ENCODE results near the gene C1orf210. TPM values are rescaled to one million over a fixed set of nuclear protein-coding genes. Genes with fewer than 3 reads are reported as not detected.

Gene C1orf210
- total and polyA plus RNA-seq, 2 of the 4 experiments (the other 2 are of a cell fraction) = not detected

DNA sequence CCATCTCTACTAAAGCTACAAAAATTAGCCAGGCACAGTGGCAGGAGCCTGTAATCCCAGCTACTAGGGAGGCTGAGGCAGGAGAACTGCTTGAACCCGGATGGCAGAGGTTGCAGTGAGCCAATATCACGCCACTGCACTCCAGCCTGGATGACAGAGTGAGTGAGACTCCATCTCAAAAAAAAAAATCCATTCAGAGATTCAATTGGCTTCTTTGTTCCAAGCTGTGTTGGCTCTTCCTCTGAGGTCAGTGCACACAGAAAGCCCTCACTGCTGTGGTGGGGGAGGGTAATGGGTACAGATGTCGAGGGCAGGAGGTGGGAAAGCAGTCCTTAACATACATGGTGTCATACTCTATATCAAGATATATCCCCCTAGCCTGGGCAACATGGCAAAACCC is 30.1 kb upstream of the C1orf210 start:
- Histone ChIP-seq H3K9me3 (ENCODE audit: control insufficient read depth, insufficient read depth, low read length) (no peaks in the 10 kb centered on the region), H4K91ac (ENCODE audit: insufficient read depth, low read depth, low read length) (no peak overlapping the region), H4K8ac (ENCODE audit: low read depth in 2 of 2, low read length in 2 of 2) (no peak overlapping the region), H3K4me2 (ENCODE audit: low read depth, low read length) (no peak overlapping the region), H2BK20ac (ENCODE audit: low read depth, low read length) (no peak overlapping the region), H3K79me1 (ENCODE audit: low read depth in 1 of 2, low read length in 2 of 2) (no peaks in the 10 kb centered on the region), H3K4ac (ENCODE audit: low read depth, low read length) (no peak overlapping the region), H2AK9ac (replicated peaks; ENCODE audit: low read depth, low read length, poor library complexity) (no peak overlapping the region), H3K18ac (ENCODE audit: low read depth, low read length) (no peak overlapping the region), H2AK5ac (ENCODE audit: low read depth, low read length) (no peak overlapping the region), H3K36me3 (ENCODE audit: control insufficient read depth, insufficient read depth, low read length) (no peaks in the 10 kb centered on the region), H2AFZ (replicated peaks; ENCODE audit: low read length, poor library complexity) (no peak overlapping the region), H2BK5ac (ENCODE audit: low read depth, low read length, poor library complexity, severe bottlenecking) (no peak overlapping the region), H4K20me1 (ENCODE audit: insufficient read depth, low read length) (no peaks in the 10 kb centered on the region), H3K27me3 (ENCODE audit: control insufficient read depth, insufficient read depth, low read length) (peaks cover 2% of the 10 kb centered on the region; the same call in 1 of the 2 replicates), H3K23ac (ENCODE audit: low read depth, low read length) (no peak overlapping the region), H3K14ac (replicated peaks; ENCODE audit: low read depth, low read length) (no peak overlapping the region), H3K4me3 (ENCODE audit: insufficient read depth, low read depth, low read length) (no peak overlapping the region), H2BK120ac (ENCODE audit: low read depth, low read length) (no peak overlapping the region), H4K5ac (ENCODE audit: low read depth, low read length) (no peak overlapping the region), H3K27ac (ENCODE audit: insufficient read depth, low read length) (no peak overlapping the region), H2BK15ac (ENCODE audit: low read depth, low read length) (no peak overlapping the region), H3K9me1 (ENCODE audit: insufficient read depth, low read length) (peaks cover 3% of the 10 kb centered on the region; the same call in 1 of the 2 replicates), H3K56ac (ENCODE audit: extremely low read depth, insufficient read depth, low read length) (no peak overlapping the region), H3K9ac (ENCODE audit: low read depth, low read length) (no peak overlapping the region), H3K4me1 (ENCODE audit: control insufficient read depth, insufficient read depth, low read length) (peaks cover 5% of the 10 kb centered on the region)
- dilution Hi-C loops (cut with HindIII; ENCODE audit: low sequenced_read_pairs, unreplicated experiment) (no loop called here), in situ Hi-C loops (cut with MboI; ENCODE audit: low sequenced_read_pairs) (no loop called here), intact Hi-C loops (cut with micrococcal nuclease) (no loop called here)
- POLR2A ChIA-PET (ENCODE audit: unreplicated experiment) = no interaction called here
- no CpG with 5 or more reads among the region's 3 CpGs for WGBS, 2 experiments (ENCODE audit: extremely low coverage in 2 of 2, insufficient read length in 1 of 2)
- no peak for TF ChIP-seq CHD1 (IDR thresholded peaks at IDR 0.05; ENCODE audit: low read depth, low read length)
- no peak for TF ChIP-seq SMC3 (IDR thresholded peaks at IDR 0.05; ENCODE audit: low read depth, low read length)
- no peak for TF ChIP-seq RCOR1 (IDR thresholded peaks at IDR 0.05; ENCODE audit: insufficient replicate concordance, low read length)
- no peak for TF ChIP-seq CEBPB (IDR thresholded peaks at IDR 0.05; ENCODE audit: low read depth, low read length)
- TF ChIP-seq, protein P1, sequence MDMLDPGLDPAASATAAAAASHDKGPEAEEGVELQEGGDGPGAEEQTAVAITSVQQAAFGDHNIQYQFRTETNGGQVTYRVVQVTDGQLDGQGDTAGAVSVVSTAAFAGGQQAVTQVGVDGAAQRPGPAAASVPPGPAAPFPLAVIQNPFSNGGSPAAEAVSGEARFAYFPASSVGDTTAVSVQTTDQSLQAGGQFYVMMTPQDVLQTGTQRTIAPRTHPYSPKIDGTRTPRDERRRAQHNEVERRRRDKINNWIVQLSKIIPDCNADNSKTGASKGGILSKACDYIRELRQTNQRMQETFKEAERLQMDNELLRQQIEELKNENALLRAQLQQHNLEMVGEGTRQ (IDR thresholded peaks at IDR 0.05; ENCODE audit: low read depth, low read length) = no peak
- no peak for TF ChIP-seq MAZ (IDR thresholded peaks at IDR 0.05; ENCODE audit: borderline replicate concordance, low read depth, low read length)
- no peak for TF ChIP-seq POLR2A (IDR thresholded peaks at IDR 0.05; ENCODE audit: low read depth, low read length)
- TF ChIP-seq MAFK (IDR thresholded peaks at IDR 0.05; ENCODE audit: low read depth, low read length) = no peak
- TF ChIP-seq CTCF (conservative IDR thresholded peaks at IDR 0.05; ENCODE audit: low read depth, low read length) = no peak
- no peak for TF ChIP-seq RAD21 (IDR thresholded peaks at IDR 0.05; ENCODE audit: low read length)
- TF ChIP-seq, protein P2, sequence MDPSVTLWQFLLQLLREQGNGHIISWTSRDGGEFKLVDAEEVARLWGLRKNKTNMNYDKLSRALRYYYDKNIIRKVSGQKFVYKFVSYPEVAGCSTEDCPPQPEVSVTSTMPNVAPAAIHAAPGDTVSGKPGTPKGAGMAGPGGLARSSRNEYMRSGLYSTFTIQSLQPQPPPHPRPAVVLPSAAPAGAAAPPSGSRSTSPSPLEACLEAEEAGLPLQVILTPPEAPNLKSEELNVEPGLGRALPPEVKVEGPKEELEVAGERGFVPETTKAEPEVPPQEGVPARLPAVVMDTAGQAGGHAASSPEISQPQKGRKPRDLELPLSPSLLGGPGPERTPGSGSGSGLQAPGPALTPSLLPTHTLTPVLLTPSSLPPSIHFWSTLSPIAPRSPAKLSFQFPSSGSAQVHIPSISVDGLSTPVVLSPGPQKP (IDR thresholded peaks at IDR 0.05; ENCODE audit: borderline replicate concordance, low read depth, low read length) = no peak
- TF ChIP-seq MXI1 (IDR thresholded peaks at IDR 0.05; ENCODE audit: borderline replicate concordance, low read depth, low read length) = no peak
- TF ChIP-seq BHLHE40 (IDR thresholded peaks at IDR 0.05; ENCODE audit: low read depth, low read length) = no peak
- TF ChIP-seq RFX5 (IDR thresholded peaks at IDR 0.05; ENCODE audit: low read depth, low read length) = no peak
- no peak for TF ChIP-seq NFE2L2 (IDR thresholded peaks at IDR 0.05; ENCODE audit: low read depth, low read length)
- TF ChIP-seq FOS (IDR thresholded peaks at IDR 0.05; ENCODE audit: low read depth, low read length) = no peak
- no TSS peak for BruUV-seq (replicated peaks)
- CTCF ChIA-PET = interaction anchor here (0.6 kb wide), 1 partner anchor 38 kb away, joined by 3 read pairs; no protein-coding TSS in a partner anchor
- ATAC-seq (ENCODE audit: low read depth) (no peak), DNase-seq (no peak)
